ENCODE data around the gene SNN.

SNN gene

GRCh38 chr16:11674001-11674817 is 6.0 kb downstream of the SNN start:
- Mint-ChIP-seq H3K36me3 (ENCODE audit: low read depth) (peaks cover 27% of the 10 kb centered on the region), H3K4me3 (peak overlapping the region in 1 of 3 experiments; percentile 71), H3K9me3 (no peaks in the 10 kb centered on the region), H3K27ac (peak overlapping the region in 1 of 3 experiments; percentile 16), H3K27me3 (ENCODE audit: low read depth) (no peaks in the 10 kb centered on the region), H3K4me1 (peaks cover 63% of the 10 kb centered on the region)
- TF ChIP-seq CTCF (IDR thresholded peaks at IDR 0.05; ENCODE audit: unreplicated experiment in 3 of 3), result no peak

GRCh38 chr16:11674818-11675560 is 6.7 kb downstream of the SNN start:
- H3K27me3 Mint-ChIP-seq (ENCODE audit: low read depth), result no peaks in the 10 kb centered on the region
- H3K36me3 Mint-ChIP-seq (ENCODE audit: low read depth), result peaks cover 35% of the 10 kb centered on the region
- H3K4me1 Mint-ChIP-seq, result peaks cover 69% of the 10 kb centered on the region
- H3K4me3 Mint-ChIP-seq, result peak overlapping the region in 1 of 3 experiments; percentile 71
- H3K27ac Mint-ChIP-seq, result peak overlapping the region in 2 of 3 experiments; percentile 12 to 16
- no peaks in the 10 kb centered on the region for H3K9me3 Mint-ChIP-seq
- TF ChIP-seq CTCF (IDR thresholded peaks at IDR 0.05; ENCODE audit: unreplicated experiment in 3 of 3), result no peak

- H3K27me3 Mint-ChIP-seq (ENCODE audit: low read depth), result no peaks in the 10 kb centered on the region
- H3K4me3 Mint-ChIP-seq, result no peak overlapping the region
- H3K27ac Mint-ChIP-seq, result peak overlapping the region in 2 of 3 experiments; percentile 35 to 60
- H3K4me1 Mint-ChIP-seq, result peaks cover 62% of the 10 kb centered on the region
- TF ChIP-seq CTCF (IDR thresholded peaks at IDR 0.05; ENCODE audit: unreplicated experiment in 3 of 3), result no peak
- H3K9me3 Mint-ChIP-seq, result no peaks in the 10 kb centered on the region
- peaks cover 38% of the 10 kb centered on the region for H3K36me3 Mint-ChIP-seq (ENCODE audit: low read depth)
Measured at GRCh38 chr16:11675561-11676511, 7.6 kb downstream of the SNN start.

- Mint-ChIP-seq H3K9me3 (no peaks in the 10 kb centered on the region), H3K4me1 (peaks cover 63% of the 10 kb centered on the region), H3K4me3 (no peak overlapping the region), H3K27me3 (ENCODE audit: low read depth) (no peaks in the 10 kb centered on the region), H3K27ac (peak overlapping the region in 2 of 3 experiments; percentile 9 to 56), H3K36me3 (ENCODE audit: low read depth) (peaks cover 41% of the 10 kb centered on the region)
- TF ChIP-seq CTCF (IDR thresholded peaks at IDR 0.05; ENCODE audit: unreplicated experiment in 3 of 3), result no peak
Measured at GRCh38 chr16:11676799-11677198, 8.5 kb downstream of the SNN start.

GRCh38 chr16:11677451-11677951 is 9.2 kb downstream of the SNN start:
- Mint-ChIP-seq H3K4me1 (peaks cover 63% of the 10 kb centered on the region), H3K4me3 (no peak overlapping the region), H3K27me3 (ENCODE audit: low read depth) (no peaks in the 10 kb centered on the region), H3K9me3 (no peaks in the 10 kb centered on the region), H3K36me3 (ENCODE audit: low read depth) (peaks cover 44% of the 10 kb centered on the region), H3K27ac (peak overlapping the region in 2 of 3 experiments; percentile 41 to 56)
- no peak for TF ChIP-seq CTCF (IDR thresholded peaks at IDR 0.05; ENCODE audit: unreplicated experiment in 3 of 3)

All from nephron (organoid).